Stimulated activated CD8-positive, alpha-beta memory T cell treated with anti-CD3 and anti-CD28 coated beads, Interleukin-12 subunit alpha, Interleukin-12 subunit beta, amount 100 ng/mL, for 24 hours (primary cell): ENCODE results near the gene BBS7.

ENCODE experiments used
- DNase-seq: peaks from one replicate; pipeline ENCODE4 v3.0.0-alpha.2; 2020; ENCODE audit errors: extremely low read depth

BBS7 gene

GRCh38 chr4:121790976-121791375 is 79.3 kb downstream of the BBS7 start:
- DNase-seq: no peak

- no peak for DNase-seq
Measured at GRCh38 chr4:121789960-121790829, 80.1 kb downstream of the BBS7 start.

- DNase-seq: no peak
Measured at GRCh38 chr4:121789455-121789854, 80.8 kb downstream of the BBS7 start.

- no peak for DNase-seq
Measured at GRCh38 chr4:121788896-121789295, 81.4 kb downstream of the BBS7 start.

- DNase-seq: no peak
Measured at GRCh38 chr4:121786221-121786620, 84.1 kb downstream of the BBS7 start.

- DNase-seq: no peak
Measured at GRCh38 chr4:121785479-121785878, 84.8 kb downstream of the BBS7 start.

- DNase-seq: no peak
Measured at GRCh38 chr4:121784975-121785374, 85.3 kb downstream of the BBS7 start.

- no peak for DNase-seq
Measured at GRCh38 chr4:121784401-121784800, 85.9 kb downstream of the BBS7 start.

GRCh38 chr4:121783210-121783609 is 87.1 kb downstream of the BBS7 start:
- DNase-seq: no peak

- no peak for DNase-seq
Measured at GRCh38 chr4:121778991-121779628, 91.2 kb downstream of the BBS7 start.

GRCh38 chr4:121777625-121778024 is 92.6 kb downstream of the BBS7 start:
- DNase-seq: no peak

- no peak for DNase-seq
Measured at GRCh38 chr4:121776610-121777401, 93.5 kb downstream of the BBS7 start.
